A549 (cell line): Measurements from ENCODE around the gene ERFL. TPM values are rescaled to one million over a fixed set of nuclear protein-coding genes. Genes with fewer than 3 reads are reported as not detected.

Experiments
- ATAC-seq, 2 experiments: fragments of 200-7000 bp in 1 of 2; fragments of >200 bp in 1 of 2; cut with Nextera tagmentation in 1 of 2; cut with Tn5 transposase in 1 of 2; 3 replicates each; pipeline versions ENCODE4 v1.8.0 to v1.9.1; 2018 to 2020; ENCODE audit warnings: mild to moderate bottlenecking in 1 of 2, moderate library complexity in 1 of 2
- CTCF ChIA-PET: fragments of 300-600 bp; sonication (Branson Sonifier 250); formaldehyde crosslinking; extraction: SDS; loops from one replicate; lab custom pipeline; 2021; ENCODE audit warnings: antibody characterized with exemption, inconsistent platforms; lab: Yijun Ruan, JAX
- POLR2A ChIA-PET: fragments of 350-600 bp; formaldehyde crosslinking; extraction: SDS; loops from one replicate; lab custom pipeline; 2021; ENCODE audit warnings: antibody characterized with exemption, inconsistent platforms; lab: Yijun Ruan, JAX
- DNase-seq, 2 experiments: peaks; one replicate each; pipeline versions ENCODE4 v3.0.0 to v3.0.0-alpha.2; 2011 to 2016; ENCODE audit warnings: low read depth in 1 of 2, low spot score in 1 of 2
- FAIRE-seq: peaks from 2 replicates; lab custom pipeline; 2011; peaks lifted over from hg19 to GRCh38; lab: Jason Lieb, UNC
- H3K27ac ChIP-seq, 2 experiments: fragments of >200 bp; sonication (Bioruptor Twin); formaldehyde crosslinking; 3 replicates each; pipeline ENCODE4 v1.5.1; 2016 to 2017
- H3K4me1 ChIP-seq: fragments of >200 bp; sonication (Bioruptor Twin); formaldehyde crosslinking; 3 replicates; pipeline ENCODE4 v1.6.1; 2016
- H3K4me2 ChIP-seq: fragments of >200 bp; sonication (Bioruptor Twin); formaldehyde crosslinking; 3 replicates; pipeline ENCODE4 v1.6.1; 2016
- H3K4me3 ChIP-seq: fragments of >200 bp; sonication (Bioruptor Twin); formaldehyde crosslinking; 3 replicates; pipeline ENCODE4 v1.5.1; 2016
- H3K9me3 ChIP-seq: fragments of >200 bp; sonication (Bioruptor Twin); formaldehyde crosslinking; 3 replicates; pipeline ENCODE4 v1.6.1; 2016
- CBX2 ChIP-seq: fragments of 200-600 bp; sonication (generic); IDR thresholded peaks from 2 replicates; pipeline ENCODE4 v1.6.1; 2016; ENCODE audit warnings: low read depth, mild to moderate bottlenecking, borderline replicate concordance
- CBX8 ChIP-seq: fragments of 200-600 bp; sonication (generic); IDR thresholded peaks from 2 replicates; pipeline ENCODE4 v1.6.1; 2016
- CEBPB ChIP-seq, 2 experiments: fragments of >200 bp in 1 of 2; sonication (Bioruptor Twin) in 1 of 2; formaldehyde crosslinking in 1 of 2; IDR thresholded peaks; 2 replicates each; pipeline ENCODE4 v1.6.1; 2012 to 2016
- EHMT2 ChIP-seq: fragments of 200-600 bp; sonication (generic); IDR thresholded peaks from 2 replicates; pipeline ENCODE4 v1.6.1; 2016; ENCODE audit warnings: antibody characterized with exemption, low read depth, mild to moderate bottlenecking, moderate library complexity
- EP300 ChIP-seq, 2 experiments: fragments of >200 bp; sonication (Bioruptor Twin); formaldehyde crosslinking; IDR thresholded peaks; 2 replicates in 1 of 2; 3 replicates in 1 of 2; pipeline ENCODE4 v1.6.1; 2016 to 2017
- ESRRA ChIP-seq: fragments of 150-350 bp; IDR thresholded peaks from 2 replicates; pipeline ENCODE4 v1.6.1; 2014; ENCODE audit warnings: mild to moderate bottlenecking, low read length, borderline replicate concordance
- FOSL2 ChIP-seq, 2 experiments: fragments of 450-650 bp in 1 of 2; fragments of >200 bp in 1 of 2; sonication (Bioruptor Twin) in 1 of 2; formaldehyde crosslinking; IDR thresholded peaks; 2 replicates each; pipeline versions ENCODE4 v1.5.0 to v1.6.1; 2016 to 2020; ENCODE audit warnings: mild to moderate bottlenecking in 1 of 2, moderate library complexity in 1 of 2
- HES2 ChIP-seq: fragments of >200 bp; sonication (Bioruptor Twin); formaldehyde crosslinking; IDR thresholded peaks from 2 replicates; pipeline ENCODE4 v1.6.1; 2016
- HEYL ChIP-seq: fragments of 250-450 bp; sonication (Bioruptor Pico); IDR thresholded peaks from 2 replicates; pipeline ENCODE4 v1.8.0; 2021; ENCODE audit warnings: mild to moderate bottlenecking, moderate library complexity
- HMGXB4 ChIP-seq: fragments of 250-450 bp; sonication (Bioruptor Pico); IDR thresholded peaks from 2 replicates; pipeline ENCODE4 v1.5.0; 2021; ENCODE audit warnings: mild to moderate bottlenecking, moderate library complexity, borderline replicate concordance
- HOXA7 ChIP-seq: fragments of 250-450 bp; sonication (Bioruptor Pico); IDR thresholded peaks from 2 replicates; pipeline ENCODE4 v1.5.0; 2020; ENCODE audit warnings: mild to moderate bottlenecking, moderate library complexity
- NPAS2 ChIP-seq: fragments of 250-450 bp; sonication (Bioruptor Pico); IDR thresholded peaks from 2 replicates; pipeline ENCODE4 v1.8.0; 2022; ENCODE audit warnings: mild to moderate bottlenecking, moderate library complexity, borderline replicate concordance
- PBX3 ChIP-seq: IDR thresholded peaks from 2 replicates; pipeline ENCODE4 v1.6.1; 2012
- POLR2AphosphoS2 ChIP-seq: conservative IDR thresholded peaks from 2 replicates; pipeline ENCODE4 v1.6.1; 2012; ENCODE audit warnings: low read length, improper control_type of control experiment, inconsistent platforms
- RARB ChIP-seq: fragments of 250-450 bp; sonication (Bioruptor Pico); IDR thresholded peaks from 2 replicates; pipeline ENCODE4 v1.8.0; 2021; ENCODE audit warnings: mild to moderate bottlenecking, moderate library complexity
- RFX5 ChIP-seq: fragments of 450-650 bp; IDR thresholded peaks from 2 replicates; pipeline ENCODE4 v1.7.1; 2014; ENCODE audit warnings: antibody characterized with exemption, mild to moderate bottlenecking, moderate library complexity
- SREBF2 ChIP-seq: fragments of 450-650 bp; IDR thresholded peaks from 2 replicates; pipeline ENCODE4 v1.6.1; 2014; ENCODE audit warnings: mild to moderate bottlenecking, moderate library complexity
- TFCP2L1 ChIP-seq: fragments of 250-450 bp; sonication (Bioruptor Pico); IDR thresholded peaks from 2 replicates; pipeline ENCODE4 v1.5.0; 2021; ENCODE audit warnings: mild to moderate bottlenecking
- TP53 ChIP-seq: fragments of 250-450 bp; sonication (Bioruptor Pico); IDR thresholded peaks from 2 replicates; pipeline ENCODE4 v1.5.0; 2021; ENCODE audit warnings: mild to moderate bottlenecking, moderate library complexity
- USF2 ChIP-seq: fragments of 450-650 bp; IDR thresholded peaks from 2 replicates; pipeline ENCODE4 v1.6.1; 2014; ENCODE audit warnings: antibody characterized with exemption
- ZSCAN20 ChIP-seq: fragments of 250-450 bp; sonication (Bioruptor Pico); IDR thresholded peaks from 2 replicates; pipeline ENCODE4 v1.8.0; 2022; ENCODE audit warnings: mild to moderate bottlenecking, moderate library complexity
- WGBS: methylation state at CpG from one replicate; pipeline ENCODE4 v1.1.6; 2017; ENCODE audit errors: missing lambda C conversion rate; 5-methylcytosine and 5-hydroxymethylcytosine counted together
- polyA plus RNA-seq, 4 experiments: library from polyadenylated mRNA; depleted of rRNA in 3 of 4; stranded (reverse); fragments of >200 nt; fragmentation: RNase III in 1 of 4; extraction: RNeasy Plus Mini Kit Qiagen cat#74134 plus additional on column Dnase treatment in 1 of 4; gene quantifications; 2 replicates in 3 of 4; 3 replicates in 1 of 4; pipeline ENCODE4 v1.2.3, GENCODE V29; 2011 to 2017

ERFL gene
- polyA plus RNA-seq, 2 of the 4 experiments (the other 2 are of a cell fraction) = 0.15 to 0.19 TPM

- peak in 1 of 2 experiments; percentile 1; a peak in 3 of 6 replicates for ATAC-seq
- CTCF ChIA-PET = interaction anchor here (1.2 to 7.0 kb wide), 6 partner anchors 9 to 167 kb away, joined by 3 to 77 read pairs (median 6); partner anchors contain the start of gene RPS19
- Histone ChIP-seq H3K4me3 (no peak overlapping the region), H3K9me3 (no peaks in the 10 kb centered on the region), H3K4me1 (peaks cover 70% of the 10 kb centered on the region), H3K4me2 (peak overlapping the region; percentile 37; the same call in 2 of the 3 replicates), H3K27ac (peak overlapping the region in 1 of 2 experiments; percentile 21; a peak in 3 of 6 replicates)
- no peak for DNase-seq
- no peak for FAIRE-seq
- 82% methylated on average over 10 of the region's 10 CpGs for WGBS
- no peak for TF ChIP-seq ZSCAN20 (CRISPR knock-in tag)
- peak; percentile 42; the same call in 1 of the 2 replicates for TF ChIP-seq HOXA7 (CRISPR knock-in tag)
- no peak for TF ChIP-seq PBX3
- 0 out of 2 replicates have a peak, but pooled peaks have one; percentile 38 for TF ChIP-seq TFCP2L1 (CRISPR knock-in tag)
- no peak for TF ChIP-seq CBX2
- TF ChIP-seq RFX5 = no peak
- POLR2A ChIA-PET = interaction anchor here (0.6 to 1.8 kb wide), 4 partner anchors 8 to 96 kb away, joined by 3 to 25 read pairs (median 6); partner anchors contain the start of gene RPS19
These were observed 59.9 kb downstream of the ERFL start for GRCh38 chr19:41868120-41868988.

- Histone ChIP-seq H3K4me3 (no peak overlapping the region), H3K9me3 (no peaks in the 10 kb centered on the region), H3K4me2 (peak overlapping the region; percentile 37), H3K27ac (peak overlapping the region in 1 of 2 experiments; percentile 25; a peak in 2 of 6 replicates), H3K4me1 (peaks cover 91% of the 10 kb centered on the region)
- CTCF ChIA-PET = interaction anchor here (0.6 to 1.7 kb wide), 4 partner anchors 27 to 260 kb away, joined by 3 to 8 read pairs (median 3); no protein-coding TSS in a partner anchor
- FAIRE-seq (no peak), DNase-seq (no peak), ATAC-seq (peak in 1 of 2 experiments; percentile 1; a peak in 3 of 6 replicates)
- POLR2A ChIA-PET = interaction anchor here (1.3 to 4.2 kb wide), 2 partner anchors 18 to 77 kb away, joined by 4 to 23 read pairs; no protein-coding TSS in a partner anchor
- WGBS = 98% methylated on average over 3 of the region's 3 CpGs
- peak; percentile 29; the same call in 1 of the 2 replicates for TF ChIP-seq HOXA7 (CRISPR knock-in tag)
- TF ChIP-seq TFCP2L1 (CRISPR knock-in tag) = peak; percentile 76; the same call in 1 of the 2 replicates
- peak; percentile 75 for TF ChIP-seq RARB (CRISPR knock-in tag)
- TF ChIP-seq CBX8 = no peak
- no peak for TF ChIP-seq CEBPB (IDR thresholded peaks at IDR 0.05)
- peak; percentile 86 for TF ChIP-seq POLR2AphosphoS2
These were observed 62.0 kb downstream of the ERFL start for GRCh38 chr19:41866284-41866683.

GRCh38 chr19:41864374-41864773 lies 63.9 kb downstream of the ERFL start:
- POLR2A ChIA-PET = interaction anchor here (3.3 to 4.2 kb wide), 2 partner anchors 9 to 20 kb away, joined by 23 to 27 read pairs; no protein-coding TSS in a partner anchor
- H3K4me3 ChIP-seq = no peak overlapping the region
- H3K9me3 ChIP-seq = no peaks in the 10 kb centered on the region
- FAIRE-seq = no peak
- TF ChIP-seq EHMT2 (no peak), HMGXB4 (CRISPR knock-in tag) (no peak), TP53 (CRISPR knock-in tag) (peak; percentile 38; the same call in 1 of the 2 replicates), HEYL (CRISPR knock-in tag) (no peak), NPAS2 (CRISPR knock-in tag) (no peak), FOSL2 (IDR thresholded peaks at IDR 0.05) (no peak), FOSL2 (CRISPR knock-in tag; IDR thresholded peaks at IDR 0.05) (no peak), PBX3 (peak; percentile 46; the same call in 1 of the 2 replicates), HES2 (no peak), ESRRA (no peak), RARB (CRISPR knock-in tag) (peak; percentile 36; the same call in 1 of the 2 replicates), CEBPB (IDR thresholded peaks at IDR 0.05) (no peak), USF2 (no peak), POLR2AphosphoS2 (peak; percentile 88), HOXA7 (CRISPR knock-in tag) (0 out of 2 replicates have a peak, but pooled peaks have one; percentile 71), EP300 (IDR thresholded peaks at IDR 0.05) (no peak), SREBF2 (no peak)
- WGBS = 88% methylated on average over 5 of the region's 5 CpGs
- H3K4me1 ChIP-seq = peaks cover 80% of the 10 kb centered on the region
- no peak for DNase-seq
- CTCF ChIA-PET = interaction anchor here (0.8 to 3.5 kb wide), 8 partner anchors 8 to 170 kb away, joined by 4 to 36 read pairs (median 5); partner anchors contain the start of gene CD79A
- H3K4me2 ChIP-seq = peak overlapping the region; percentile 98
- peak overlapping the region in 1 of 2 experiments; percentile 95; a peak in 4 of 6 replicates for H3K27ac ChIP-seq
- no peak for ATAC-seq
